ENCODE results near the gene ITPRID1. TPM values are rescaled to one million over a fixed set of nuclear protein-coding genes. Genes with fewer than 3 reads are reported as not detected.
"Not testable (repeated sequence)": the region's sequence is repeated elsewhere in the genome, so short reads cannot be mapped to it uniquely, and the experiment has no call there.

The ITPRID1 gene
- total RNA-seq (not detected), polyA plus RNA-seq (not detected)
- long read RNA-seq, donor 1: 0 reads
- long read RNA-seq, donor 2: 0 reads

- H3K36me3 ChIP-seq: no peaks in the 10 kb centered on the region
- 67 to 75% (median 70%) methylated on average over 4 of the region's 4 CpGs for WGBS, 5 donors
- H3K9me3 ChIP-seq: peaks cover 0 to 24% (median 0%) of the 10 kb centered on the region in 8 donors
- no peaks in the 10 kb centered on the region for H3K4me1 ChIP-seq
- no peak within 1 kb of the TSS for H3K27ac ChIP-seq
- intact Hi-C loops (cut with DNase I; ENCODE audit: low total_unique reads): no loop called here
- TF ChIP-seq, protein P1, sequence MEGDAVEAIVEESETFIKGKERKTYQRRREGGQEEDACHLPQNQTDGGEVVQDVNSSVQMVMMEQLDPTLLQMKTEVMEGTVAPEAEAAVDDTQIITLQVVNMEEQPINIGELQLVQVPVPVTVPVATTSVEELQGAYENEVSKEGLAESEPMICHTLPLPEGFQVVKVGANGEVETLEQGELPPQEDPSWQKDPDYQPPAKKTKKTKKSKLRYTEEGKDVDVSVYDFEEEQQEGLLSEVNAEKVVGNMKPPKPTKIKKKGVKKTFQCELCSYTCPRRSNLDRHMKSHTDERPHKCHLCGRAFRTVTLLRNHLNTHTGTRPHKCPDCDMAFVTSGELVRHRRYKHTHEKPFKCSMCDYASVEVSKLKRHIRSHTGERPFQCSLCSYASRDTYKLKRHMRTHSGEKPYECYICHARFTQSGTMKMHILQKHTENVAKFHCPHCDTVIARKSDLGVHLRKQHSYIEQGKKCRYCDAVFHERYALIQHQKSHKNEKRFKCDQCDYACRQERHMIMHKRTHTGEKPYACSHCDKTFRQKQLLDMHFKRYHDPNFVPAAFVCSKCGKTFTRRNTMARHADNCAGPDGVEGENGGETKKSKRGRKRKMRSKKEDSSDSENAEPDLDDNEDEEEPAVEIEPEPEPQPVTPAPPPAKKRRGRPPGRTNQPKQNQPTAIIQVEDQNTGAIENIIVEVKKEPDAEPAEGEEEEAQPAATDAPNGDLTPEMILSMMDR (IDR thresholded peaks at IDR 0.05 in 8 of 11, conservative IDR thresholded peaks at IDR 0.05 in 3 of 11): no peak
- TF ChIP-seq POLR2AphosphoS5 (IDR thresholded peaks at IDR 0.05) (no peak), POLR2A (IDR thresholded peaks at IDR 0.05) (no peak)
- H3K4me3 ChIP-seq: no peak within 1 kb of the TSS
- H3K27me3 ChIP-seq (replicated peaks in 1 of 7): no peaks in the 10 kb centered on the region
- no peak for DNase-seq
These were observed at the start of gene ITPRID1 for GRCh38 chr7:31513790-31514189. ITPRID1 (plus strand) TSS chr7:31514090; CDS start chr7:31553025, 38,935 bp downstream.

DNA sequence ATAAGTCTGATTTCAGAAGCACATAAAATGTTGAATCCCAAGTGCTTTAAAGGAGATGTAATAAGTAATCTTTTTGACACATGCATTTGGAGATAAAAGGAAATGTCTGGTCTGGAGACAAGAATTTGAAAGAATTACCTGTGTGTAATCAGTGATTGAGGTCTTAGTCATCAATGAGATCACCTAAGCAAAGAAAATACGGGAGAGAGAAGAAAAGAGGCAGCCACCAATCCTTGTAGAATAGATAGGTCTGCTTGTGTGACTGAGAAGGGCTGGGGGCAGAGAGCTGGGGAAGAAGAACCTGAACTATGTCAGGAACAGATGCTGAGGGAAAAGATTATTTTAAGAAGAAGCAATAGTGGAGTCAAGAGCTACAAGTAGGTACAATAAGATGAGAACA, 49.3 kb upstream of the ITPRID1 start:
- DNase-seq: no peak
- H3K27me3 ChIP-seq (replicated peaks in 1 of 7): peaks cover 0 to 4% (median 0%) of the 10 kb centered on the region in 7 donors
- 65 to 84% (median 78%) methylated on average over 1 of the region's 1 CpG for WGBS, 5 donors
- no peaks in the 10 kb centered on the region for H3K9me3 ChIP-seq
- no peaks in the 10 kb centered on the region for H3K4me1 ChIP-seq
- H3K36me3 ChIP-seq: no peaks in the 10 kb centered on the region
- TF ChIP-seq POLR2A (IDR thresholded peaks at IDR 0.05): no peak
- no peak for TF ChIP-seq POLR2AphosphoS5 (IDR thresholded peaks at IDR 0.05)
- TF ChIP-seq, protein P1 (IDR thresholded peaks at IDR 0.05 in 8 of 11, conservative IDR thresholded peaks at IDR 0.05 in 3 of 11): no peak
- intact Hi-C loops (cut with DNase I; ENCODE audit: low total_unique reads): no loop called here
- H3K27ac ChIP-seq: no peak overlapping the region
- H3K4me3 ChIP-seq: no peak overlapping the region

DNA sequence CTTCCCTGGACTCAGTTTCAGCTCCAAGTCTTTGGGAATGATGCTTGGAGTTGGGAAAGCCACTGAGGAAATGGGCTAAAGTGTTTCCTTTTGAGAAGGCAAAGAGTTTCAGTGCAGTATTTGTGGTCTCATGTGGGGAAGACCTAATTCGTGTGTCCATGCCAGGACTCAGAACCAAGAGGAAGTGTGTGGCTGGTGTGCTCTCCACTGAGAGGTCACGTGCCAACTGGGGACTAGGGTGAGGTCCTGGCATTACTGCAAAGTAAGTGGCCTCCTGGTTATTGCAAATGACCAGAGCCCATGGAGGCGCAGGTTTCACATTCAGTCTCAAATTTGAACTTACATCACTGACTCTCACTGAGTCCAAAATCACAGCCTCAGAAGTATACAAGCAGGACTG, 48.6 kb upstream of the ITPRID1 start:
- Histone ChIP-seq H3K4me3 (no peak overlapping the region), H3K27me3 (replicated peaks in 1 of 7) (peaks cover 0 to 4% (median 0%) of the 10 kb centered on the region in 7 donors), H3K4me1 (no peaks in the 10 kb centered on the region), H3K36me3 (no peaks in the 10 kb centered on the region), H3K9me3 (no peaks in the 10 kb centered on the region), H3K27ac (no peak overlapping the region)
- intact Hi-C loops (cut with DNase I; ENCODE audit: low total_unique reads): no loop called here
- WGBS, 5 donors: 41 to 51% (median 47%) methylated on average over 3 of the region's 3 CpGs
- TF ChIP-seq POLR2AphosphoS5 (IDR thresholded peaks at IDR 0.05) (no peak), POLR2A (IDR thresholded peaks at IDR 0.05) (no peak)
- TF ChIP-seq, protein P1 (IDR thresholded peaks at IDR 0.05 in 8 of 11, conservative IDR thresholded peaks at IDR 0.05 in 3 of 11): no peak
- no peak for DNase-seq

- 28 to 45% (median 40%) methylated on average over 1 of the region's 1 CpG for WGBS, 5 donors
- Histone ChIP-seq H3K4me3 (no peak overlapping the region), H3K27ac (no peak overlapping the region), H3K9me3 (no peaks in the 10 kb centered on the region), H3K36me3 (no peaks in the 10 kb centered on the region), H3K27me3 (replicated peaks in 1 of 7) (peaks cover 0 to 4% (median 0%) of the 10 kb centered on the region in 7 donors), H3K4me1 (no peaks in the 10 kb centered on the region)
- TF ChIP-seq POLR2A (IDR thresholded peaks at IDR 0.05) (no peak), POLR2AphosphoS5 (IDR thresholded peaks at IDR 0.05) (no peak)
- TF ChIP-seq, protein P1 (IDR thresholded peaks at IDR 0.05 in 8 of 11, conservative IDR thresholded peaks at IDR 0.05 in 3 of 11): no peak
- DNase-seq: no peak
- intact Hi-C loops (cut with DNase I; ENCODE audit: low total_unique reads): no loop called here
These were observed 47.9 kb upstream of the ITPRID1 start for GRCh38 chr7:31466036-31466435.

DNA sequence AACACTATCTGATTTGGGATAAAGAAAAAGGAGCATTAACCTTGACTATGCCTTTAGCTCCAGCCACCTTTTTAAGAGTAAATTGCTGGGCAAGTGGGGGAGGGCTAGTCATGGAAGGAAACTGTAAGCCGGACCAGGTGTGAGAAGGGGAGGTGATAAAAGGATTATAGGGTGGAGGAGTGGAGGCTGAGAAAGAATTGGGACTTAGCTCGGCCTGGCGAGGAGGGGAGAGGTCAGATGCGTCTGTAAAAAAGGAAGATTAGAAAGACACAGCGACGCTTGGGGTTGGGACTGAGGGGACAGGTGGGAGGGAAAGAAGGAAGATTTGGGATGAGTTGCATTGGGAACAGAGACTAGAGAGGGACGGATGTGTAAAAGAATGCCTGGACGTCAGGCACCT, 43.0 kb upstream of the ITPRID1 start:
- H3K36me3 ChIP-seq; H3K9me3 ChIP-seq; H3K4me3 ChIP-seq; H3K27ac ChIP-seq; H3K4me1 ChIP-seq; DNase-seq; H3K27me3 ChIP-seq (replicated peaks in 1 of 7); intact Hi-C loops (cut with DNase I; ENCODE audit: low total_unique reads): not testable (repeated sequence)
- 60 to 69% (median 68%) methylated on average over 8 of the region's 8 CpGs for WGBS, 5 donors
